Vagina (tissue), 2 donors: ENCODE data around the gene KRTAP12-3. TPM values are rescaled to one million over a fixed set of nuclear protein-coding genes. Genes with fewer than 3 reads are reported as not detected.

Source experiments
- DNase-seq, 2 donors: peaks; one replicate each; pipeline ENCODE4 v3.0.0-alpha.2; 2017; ENCODE audit errors: extremely low spot score in 2 of 2
- H3K27ac ChIP-seq: fragments of 200-600 bp; sonication (generic); one replicate; pipeline ENCODE4 v1.5.1; 2019
- H3K27me3 ChIP-seq: fragments of 200-600 bp; sonication (generic); one replicate; pipeline ENCODE4 v1.5.1; 2019
- H3K36me3 ChIP-seq, 2 donors: fragments of 200-600 bp; sonication (generic); one replicate each; pipeline ENCODE4 v1.5.1; 2017 to 2019
- H3K4me1 ChIP-seq: fragments of 200-600 bp; sonication (generic); one replicate; pipeline ENCODE4 v1.5.1; 2019
- H3K4me3 ChIP-seq, 2 donors: fragments of 200-600 bp; sonication (generic); 1 replicate in 1 of 2; 2 replicates in 1 of 2; pipeline ENCODE4 v1.5.1; 2016 to 2019
- H3K9me3 ChIP-seq: fragments of 200-600 bp; sonication (generic); one replicate; pipeline ENCODE4 v1.5.1; 2019
- POLR2A ChIP-seq, 2 donors: fragments of 450-650 bp; IDR thresholded peaks; one replicate each; pipeline ENCODE4 v1.6.1; 2017; ENCODE audit warnings: antibody characterized with exemption in 2 of 2, mild to moderate bottlenecking in 2 of 2, moderate library complexity in 2 of 2
- POLR2AphosphoS5 ChIP-seq, 2 donors: sonication (generic); formaldehyde crosslinking; IDR thresholded peaks; one replicate each; pipeline ENCODE4 v1.9.0; 2017; ENCODE audit warnings: antibody characterized with exemption in 2 of 2, mild to moderate bottlenecking in 2 of 2, low read depth in 1 of 2; ENCODE audit not compliant: insufficient read depth in 1 of 2
- intact Hi-C: fragments of 100-400 bp; cut with DNase I; formaldehyde crosslinking; loops from one replicate; pipeline ENCODE4 v1.15.1; 2023
- small RNA-seq: library from RNA; depleted of rRNA; stranded (forward); fragments of <200 nt; gene quantifications from one replicate; pipeline ENCODE3, GENCODE V24; 2016
- total RNA-seq: library from RNA; depleted of rRNA; stranded (reverse); fragments of >200 nt; gene quantifications from one replicate; pipeline ENCODE4 v1.2.3, GENCODE V29; 2016
- TF ChIP-seq, protein P1 (sequence below), 3 experiments: fragments of 450-650 bp in 2 of 3; fragments of 200-600 bp in 1 of 3; sonication (generic) in 1 of 3; IDR thresholded peaks; one replicate each; pipeline ENCODE4 v1.5.1; 2017 to 2019; ENCODE audit warnings: antibody characterized with exemption in 3 of 3, mild to moderate bottlenecking in 2 of 3, moderate library complexity in 2 of 3

KRTAP12-3 gene
- total RNA-seq, 1 donor from 2014 or later: not detected

DNA sequence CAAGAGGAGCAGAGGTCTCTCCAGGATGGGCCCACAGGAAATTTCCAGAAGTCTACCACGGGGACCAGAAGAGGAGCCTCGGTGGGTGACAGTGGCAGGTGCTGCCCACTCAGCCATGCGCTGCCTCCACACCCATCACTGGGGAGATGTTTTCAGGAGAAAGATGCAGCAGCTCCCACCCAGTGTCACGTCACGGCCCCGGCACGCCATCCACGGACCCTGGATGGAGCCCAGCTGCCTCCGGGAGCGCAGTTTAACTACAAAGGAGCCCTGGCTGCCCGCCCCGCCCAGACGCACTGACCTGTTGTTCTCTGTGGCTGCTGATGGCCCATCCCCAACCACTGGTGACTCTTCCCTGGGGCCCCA, 46.9 kb downstream of the KRTAP12-3 start:
- peaks cover 17% of the 10 kb centered on the region for H3K27me3 ChIP-seq
- H3K27ac ChIP-seq: no peak overlapping the region
- H3K4me1 ChIP-seq: peaks cover 8% of the 10 kb centered on the region
- TF ChIP-seq POLR2A (IDR thresholded peaks at IDR 0.05) (no peak), POLR2AphosphoS5 (IDR thresholded peaks at IDR 0.05; ENCODE audit: insufficient read depth in 1 of 2, low read depth in 1 of 2) (no peak)
- TF ChIP-seq, protein P1, sequence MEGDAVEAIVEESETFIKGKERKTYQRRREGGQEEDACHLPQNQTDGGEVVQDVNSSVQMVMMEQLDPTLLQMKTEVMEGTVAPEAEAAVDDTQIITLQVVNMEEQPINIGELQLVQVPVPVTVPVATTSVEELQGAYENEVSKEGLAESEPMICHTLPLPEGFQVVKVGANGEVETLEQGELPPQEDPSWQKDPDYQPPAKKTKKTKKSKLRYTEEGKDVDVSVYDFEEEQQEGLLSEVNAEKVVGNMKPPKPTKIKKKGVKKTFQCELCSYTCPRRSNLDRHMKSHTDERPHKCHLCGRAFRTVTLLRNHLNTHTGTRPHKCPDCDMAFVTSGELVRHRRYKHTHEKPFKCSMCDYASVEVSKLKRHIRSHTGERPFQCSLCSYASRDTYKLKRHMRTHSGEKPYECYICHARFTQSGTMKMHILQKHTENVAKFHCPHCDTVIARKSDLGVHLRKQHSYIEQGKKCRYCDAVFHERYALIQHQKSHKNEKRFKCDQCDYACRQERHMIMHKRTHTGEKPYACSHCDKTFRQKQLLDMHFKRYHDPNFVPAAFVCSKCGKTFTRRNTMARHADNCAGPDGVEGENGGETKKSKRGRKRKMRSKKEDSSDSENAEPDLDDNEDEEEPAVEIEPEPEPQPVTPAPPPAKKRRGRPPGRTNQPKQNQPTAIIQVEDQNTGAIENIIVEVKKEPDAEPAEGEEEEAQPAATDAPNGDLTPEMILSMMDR (IDR thresholded peaks at IDR 0.05): no peak
- no peaks in the 10 kb centered on the region for H3K9me3 ChIP-seq
- DNase-seq: peak in 1 of 2 donors; percentile 70
- H3K36me3 ChIP-seq: no peaks in the 10 kb centered on the region
- H3K4me3 ChIP-seq: no peak overlapping the region
- intact Hi-C loops: no loop called here

DNA sequence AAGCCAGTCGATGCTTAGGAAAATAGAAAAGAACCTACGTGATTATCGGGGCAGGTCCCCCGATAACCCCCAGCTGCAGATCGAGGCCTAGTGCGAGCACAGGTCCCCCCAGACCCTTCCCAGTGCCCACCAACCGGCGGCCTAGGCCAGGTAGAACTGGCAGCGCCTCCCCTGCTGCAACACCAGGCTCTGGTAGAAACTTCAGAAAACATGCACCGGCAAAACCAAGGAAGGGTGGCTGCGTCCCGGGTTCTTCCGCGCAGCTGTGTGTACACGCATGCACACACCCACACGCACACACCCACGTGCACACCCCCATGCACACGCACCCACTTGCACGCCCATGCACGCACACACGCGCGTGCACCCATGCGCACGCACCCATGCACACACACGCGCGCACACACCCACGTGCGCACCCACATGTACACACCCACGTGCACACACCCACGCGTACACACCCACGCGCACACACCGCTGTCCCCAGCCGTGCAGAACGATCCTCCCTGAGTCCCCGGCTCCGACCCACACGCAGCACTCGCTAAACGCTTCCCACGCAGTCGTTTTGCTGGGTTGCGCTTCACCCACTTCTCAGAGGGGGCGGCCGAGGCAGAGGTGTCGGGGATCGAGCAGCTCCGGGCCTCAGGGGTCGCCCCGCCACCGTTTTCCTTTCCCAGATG, 48.4 kb downstream of the KRTAP12-3 start:
- H3K27ac ChIP-seq: no peak overlapping the region
- H3K27me3 ChIP-seq: peaks cover 14% of the 10 kb centered on the region
- H3K36me3 ChIP-seq: no peaks in the 10 kb centered on the region
- no peak overlapping the region for H3K4me3 ChIP-seq
- H3K4me1 ChIP-seq: peaks cover 23% of the 10 kb centered on the region
- no peaks in the 10 kb centered on the region for H3K9me3 ChIP-seq
- intact Hi-C loops: no loop called here
- TF ChIP-seq POLR2AphosphoS5 (IDR thresholded peaks at IDR 0.05; ENCODE audit: insufficient read depth in 1 of 2, low read depth in 1 of 2) (no peak), POLR2A (IDR thresholded peaks at IDR 0.05) (no peak)
- TF ChIP-seq, protein P1 (IDR thresholded peaks at IDR 0.05): no peak
- DNase-seq: peak in 1 of 2 donors; percentile 34

DNA sequence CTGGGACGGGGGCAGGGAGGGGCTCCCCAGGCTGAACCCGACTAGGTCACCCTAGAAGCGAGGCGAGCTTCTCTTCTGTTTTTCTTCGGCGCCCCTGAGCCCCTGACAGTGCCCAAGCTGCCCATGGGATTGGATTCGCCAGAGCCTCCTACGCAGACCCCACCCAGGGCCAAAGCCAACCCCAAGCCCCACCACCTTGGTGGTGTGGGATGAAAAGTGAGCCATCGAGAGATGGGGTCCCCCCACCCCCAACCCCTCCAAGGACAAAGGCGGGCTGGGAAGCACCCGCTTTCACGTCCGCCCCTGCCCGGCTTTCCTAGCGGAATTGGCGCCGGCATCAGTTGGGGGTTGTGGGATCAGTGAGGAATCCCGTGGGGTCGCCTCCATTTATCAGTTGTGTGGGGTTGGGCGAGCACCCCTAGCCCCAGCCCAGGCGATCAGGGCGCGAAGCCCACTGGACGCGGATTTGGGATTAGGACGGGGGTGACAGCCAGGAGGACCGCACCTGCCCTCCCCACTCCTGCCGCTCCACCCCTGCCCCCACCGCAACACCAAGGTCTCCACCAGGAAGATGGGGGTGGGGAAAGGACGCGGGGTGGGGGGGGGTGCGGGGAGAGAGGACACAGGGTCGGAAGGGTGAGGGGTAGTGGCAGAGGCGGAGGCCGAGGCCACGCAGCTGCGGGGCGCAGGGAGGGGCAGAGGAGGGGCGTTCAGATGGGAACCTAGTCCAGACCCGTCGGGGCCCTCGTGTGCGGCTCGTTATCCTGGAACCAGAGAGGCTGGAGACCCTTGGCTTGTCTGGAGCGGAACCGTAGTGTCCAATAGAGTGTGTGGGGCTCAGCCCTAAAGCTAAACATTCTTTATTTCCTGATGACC, 49.2 kb downstream of the KRTAP12-3 start:
- peaks cover 28% of the 10 kb centered on the region for H3K4me1 ChIP-seq
- H3K36me3 ChIP-seq: no peaks in the 10 kb centered on the region
- intact Hi-C loops: no loop called here
- no peaks in the 10 kb centered on the region for H3K9me3 ChIP-seq
- TF ChIP-seq POLR2A (IDR thresholded peaks at IDR 0.05): no peak
- TF ChIP-seq, protein P1 (IDR thresholded peaks at IDR 0.05): no peak
- TF ChIP-seq POLR2AphosphoS5 (IDR thresholded peaks at IDR 0.05; ENCODE audit: insufficient read depth in 1 of 2, low read depth in 1 of 2): no peak
- no peak overlapping the region for H3K27ac ChIP-seq
- peaks cover 14% of the 10 kb centered on the region for H3K27me3 ChIP-seq
- no peak overlapping the region for H3K4me3 ChIP-seq
- peak in 1 of 2 donors; percentile 72 for DNase-seq

Small RNAs within 50 kb of the gene (small RNA-seq; reads per million reads assigned to genes)
- gene KRTAP12-6P: not detected

Other genes starting within 250 kb of the KRTAP12-3 start
- gene LRRC3, start 202.4 kb upstream of the KRTAP12-3 start, total RNA-seq: 2.5 TPM
- gene KRTAP10-1, start 117.7 kb upstream of the KRTAP12-3 start, total RNA-seq: not detected
- gene KRTAP10-2, start 106.4 kb upstream of the KRTAP12-3 start, total RNA-seq: not detected
- not detected for gene KRTAP10-3, start 99.1 kb upstream of the KRTAP12-3 start, total RNA-seq
- not detected for gene KRTAP10-4, start 84.2 kb upstream of the KRTAP12-3 start, total RNA-seq
- not detected for gene KRTAP10-5, start 77.3 kb upstream of the KRTAP12-3 start, total RNA-seq
- gene KRTAP10-6, start 65.4 kb upstream of the KRTAP12-3 start, total RNA-seq: not detected
- gene KRTAP10-7, start 57.3 kb upstream of the KRTAP12-3 start, total RNA-seq: not detected
- gene KRTAP10-8, start 45.9 kb upstream of the KRTAP12-3 start, total RNA-seq: not detected
- gene KRTAP10-9, start 30.8 kb upstream of the KRTAP12-3 start, total RNA-seq: not detected
- gene KRTAP10-10, start 20.6 kb upstream of the KRTAP12-3 start, total RNA-seq: not detected
- not detected for gene KRTAP10-11, start 11.5 kb upstream of the KRTAP12-3 start, total RNA-seq
- not detected for gene KRTAP12-4, start 3.3 kb upstream of the KRTAP12-3 start, total RNA-seq
- gene KRTAP12-2, start 9.0 kb downstream of the KRTAP12-3 start, total RNA-seq: not detected
- not detected for gene KRTAP12-1, start 24.2 kb downstream of the KRTAP12-3 start, total RNA-seq
- not detected for gene KRTAP10-12, start 39.2 kb downstream of the KRTAP12-3 start, total RNA-seq
- not detected for gene TSPEAR, start 53.6 kb downstream of the KRTAP12-3 start, total RNA-seq
- 96.5 TPM for gene UBE2G2, start 143.9 kb downstream of the KRTAP12-3 start, total RNA-seq
- 70.0 TPM for gene SUMO3, start 160.1 kb downstream of the KRTAP12-3 start, total RNA-seq
- 165 TPM for gene PTTG1IP, start 215.8 kb downstream of the KRTAP12-3 start, total RNA-seq